HEK293 (cell line): ENCODE measurements around the gene RASSF8.
A peak's percentile ranks its signal among the peaks of the same experiment; 100 is the strongest.

Experiments
- CTCF ChIA-PET: fragments of 350-600 bp; formaldehyde crosslinking; extraction: SDS; loops from one replicate; lab custom pipeline; 2021; ENCODE audit warnings: antibody characterized with exemption; lab: Yijun Ruan, JAX
- POLR2A ChIA-PET: fragments of 300-600 bp; formaldehyde crosslinking; extraction: SDS; loops from one replicate; lab custom pipeline; 2020; ENCODE audit warnings: antibody characterized with exemption, inconsistent platforms; lab: Yijun Ruan, JAX
- H3K27ac ChIP-seq: fragments of 200-500 bp; sonication (Bioruptor generic); 2 replicates; pipeline ENCODE4 v1.5.1; 2014; ENCODE audit warnings: low read depth, low read length, control low read depth, inconsistent platforms; ENCODE audit errors: extremely low read depth
- H3K36me3 ChIP-seq, 2 experiments: fragments of 200-500 bp in 1 of 2; sonication (Bioruptor generic) in 1 of 2; 1 replicate in 1 of 2; 2 replicates in 1 of 2; pipeline ENCODE4 v1.5.1; 2014 to 2017; ENCODE audit warnings: inconsistent platforms in 2 of 2, low read length in 2 of 2; ENCODE audit not compliant: control insufficient read depth in 2 of 2, insufficient read depth in 1 of 2
- H3K4me1 ChIP-seq: fragments of 200-500 bp; sonication (Bioruptor generic); 2 replicates; pipeline ENCODE4 v1.5.1; 2014; ENCODE audit warnings: mild to moderate bottlenecking, low read length, inconsistent platforms; ENCODE audit not compliant: control insufficient read depth, insufficient read depth
- H3K4me3 ChIP-seq: 2 replicates; pipeline ENCODE4 v1.5.1; 2011; ENCODE audit warnings: low read depth, mild to moderate bottlenecking, control low read depth, low read length, moderate library complexity
- H3K9me3 ChIP-seq: fragments of 200-500 bp; sonication (Bioruptor generic); 2 replicates; pipeline ENCODE4 v1.5.1; 2014; ENCODE audit warnings: low read depth, low read length, inconsistent platforms; ENCODE audit not compliant: control insufficient read depth, insufficient read depth
- CTCF ChIP-seq: fragments of 450-650 bp; formaldehyde crosslinking; IDR thresholded peaks from 2 replicates; pipeline ENCODE4 v1.5.1; 2016; ENCODE audit warnings: missing biosample characterization, missing genetic modification characterization
- GLI4 ChIP-seq: fragments of 450-650 bp; formaldehyde crosslinking; IDR thresholded peaks from 2 replicates; pipeline ENCODE4 v1.5.1; 2016; ENCODE audit warnings: missing biosample characterization, missing genetic modification characterization
- KLF10 ChIP-seq: fragments of 450-650 bp; IDR thresholded peaks from 2 replicates; pipeline ENCODE4 v1.5.1; 2018; ENCODE audit warnings: missing biosample characterization, mild to moderate bottlenecking, missing genetic modification characterization
- MYNN ChIP-seq: fragments of 450-650 bp; formaldehyde crosslinking; IDR thresholded peaks from 2 replicates; pipeline ENCODE4 v1.5.1; 2016; ENCODE audit warnings: missing biosample characterization, missing genetic modification characterization, borderline replicate concordance
- MZF1 ChIP-seq: fragments of 450-650 bp; formaldehyde crosslinking; IDR thresholded peaks from 2 replicates; pipeline ENCODE4 v1.5.1; 2017; ENCODE audit warnings: missing biosample characterization, missing genetic modification characterization, borderline replicate concordance
- PRDM10 ChIP-seq: fragments of 450-650 bp; formaldehyde crosslinking; IDR thresholded peaks from 2 replicates; pipeline ENCODE4 v1.5.1; 2016; ENCODE audit warnings: missing biosample characterization, missing genetic modification characterization
- TRIM28 ChIP-seq: IDR thresholded peaks from 2 replicates; pipeline ENCODE4 v1.6.1; 2011; ENCODE audit warnings: low read length, control low read depth, borderline replicate concordance
- YY1 ChIP-seq: fragments of 450-650 bp; formaldehyde crosslinking; IDR thresholded peaks from 2 replicates; pipeline ENCODE4 v1.5.1; 2018; ENCODE audit warnings: missing biosample characterization, missing genetic modification characterization
- ZNF112 ChIP-seq: fragments of 450-650 bp; formaldehyde crosslinking; IDR thresholded peaks from 2 replicates; pipeline ENCODE4 v1.5.0; 2017; ENCODE audit warnings: missing biosample characterization, missing genetic modification characterization
- ZNF146 ChIP-seq: fragments of 450-650 bp; formaldehyde crosslinking; IDR thresholded peaks from 2 replicates; pipeline ENCODE4 v1.5.1; 2016; ENCODE audit warnings: missing biosample characterization, missing genetic modification characterization
- ZNF174 ChIP-seq: fragments of 450-650 bp; formaldehyde crosslinking; IDR thresholded peaks from 2 replicates; pipeline ENCODE4 v1.5.0; 2017; ENCODE audit warnings: missing biosample characterization, mild to moderate bottlenecking, missing genetic modification characterization
- ZNF211 ChIP-seq: fragments of 450-650 bp; formaldehyde crosslinking; IDR thresholded peaks from 2 replicates; pipeline ENCODE4 v1.5.1; 2016; ENCODE audit warnings: low read depth, missing biosample characterization, missing genetic modification characterization
- ZNF248 ChIP-seq: fragments of 450-650 bp; formaldehyde crosslinking; IDR thresholded peaks from 2 replicates; pipeline ENCODE4 v1.5.1; 2017; ENCODE audit warnings: missing biosample characterization, missing genetic modification characterization
- ZNF26 ChIP-seq: fragments of 450-650 bp; formaldehyde crosslinking; IDR thresholded peaks from 2 replicates; pipeline ENCODE4 v1.5.1; 2016; ENCODE audit warnings: missing biosample characterization, missing genetic modification characterization
- ZNF274 ChIP-seq, 2 experiments: fragments of 200-500 bp in 1 of 2; fragments of 450-650 bp in 1 of 2; sonication (Bioruptor generic) in 1 of 2; formaldehyde crosslinking in 1 of 2; IDR thresholded peaks; 2 replicates each; pipeline versions ENCODE4 v1.5.1 to v1.6.1; 2014 to 2016; ENCODE audit warnings: borderline replicate concordance in 1 of 2, inconsistent platforms in 1 of 2, low read length in 1 of 2, missing biosample characterization in 1 of 2, missing genetic modification characterization in 1 of 2
- ZNF280C ChIP-seq: fragments of 450-650 bp; formaldehyde crosslinking; IDR thresholded peaks from 2 replicates; pipeline ENCODE4 v1.5.1; 2016; ENCODE audit warnings: missing biosample characterization, missing genetic modification characterization
- ZNF362 ChIP-seq: fragments of 450-650 bp; formaldehyde crosslinking; IDR thresholded peaks from 2 replicates; pipeline ENCODE4 v1.5.1; 2016; ENCODE audit warnings: missing biosample characterization, missing genetic modification characterization
- ZNF433 ChIP-seq: fragments of 450-650 bp; formaldehyde crosslinking; IDR thresholded peaks from 2 replicates; pipeline ENCODE4 v1.5.1; 2016; ENCODE audit warnings: missing biosample characterization, missing genetic modification characterization, low read depth
- ZNF529 ChIP-seq: fragments of 450-650 bp; formaldehyde crosslinking; IDR thresholded peaks from 2 replicates; pipeline ENCODE4 v1.5.1; 2017; ENCODE audit warnings: missing genetic modification characterization, missing biosample characterization; ENCODE audit not compliant: insufficient replicate concordance
- ZNF600 ChIP-seq: fragments of 450-650 bp; formaldehyde crosslinking; IDR thresholded peaks from 2 replicates; pipeline ENCODE4 v1.5.1; 2016; ENCODE audit warnings: missing biosample characterization, missing genetic modification characterization
- ZNF645 ChIP-seq: fragments of 450-650 bp; formaldehyde crosslinking; IDR thresholded peaks from 2 replicates; pipeline ENCODE4; 2016; ENCODE audit warnings: missing biosample characterization, missing genetic modification characterization

Gene RASSF8

GRCh38 chr12:26036877-26037276 lies 78.4 kb downstream of the RASSF8 start (continued):
- TF ChIP-seq PRDM10 (no peak), ZNF248 (tag by site-specific recombination) (no peak), ZNF433 (no peak), MZF1 (peak; percentile 85; the same call in 1 of the 2 replicates), ZNF146 (tag by site-specific recombination) (no peak), ZNF26 (tag by site-specific recombination) (no peak), YY1 (no peak), ZNF280C (tag by site-specific recombination) (no peak), ZNF529 (no peak), ZNF645 (no peak), GLI4 (tag by site-specific recombination) (no peak), CTCF (tag by site-specific recombination) (no peak), MYNN (tag by site-specific recombination) (no peak), ZNF211 (tag by site-specific recombination) (no peak), ZNF362 (tag by site-specific recombination) (peak; percentile 73; the same call in 1 of the 2 replicates)

- Histone ChIP-seq H3K36me3 (no peaks in the 10 kb centered on the region), H3K4me1 (peaks cover 37% of the 10 kb centered on the region), H3K27ac (no peak overlapping the region), H3K4me3 (no peak overlapping the region), H3K9me3 (no peaks in the 10 kb centered on the region)
- POLR2A ChIA-PET: no interaction called here
- CTCF ChIA-PET: interaction anchor here (0.8 to 1.3 kb wide), 4 partner anchors 8 to 78 kb away, joined by 3 to 5 read pairs (median 4); no protein-coding TSS in a partner anchor
- no peak for TF ChIP-seq ZNF112 (tag by site-specific recombination)
- no peak for TF ChIP-seq ZNF274 (IDR thresholded peaks at IDR 0.05; ENCODE audit: low read length)
- TF ChIP-seq ZNF274 (tag by site-specific recombination; IDR thresholded peaks at IDR 0.05; ENCODE audit: borderline replicate concordance): no peak
- TF ChIP-seq ZNF174 (tag by site-specific recombination): no peak
- TF ChIP-seq ZNF600: 0 out of 2 replicates have a peak, but pooled peaks have one; percentile 32
- peak; percentile 33; the same call in 1 of the 2 replicates for TF ChIP-seq KLF10 (tag by site-specific recombination)
- peak; percentile 82 for TF ChIP-seq PRDM10
- 0 out of 2 replicates have a peak, but pooled peaks have one; percentile 25 for TF ChIP-seq TRIM28
These were observed 79.2 kb downstream of the RASSF8 start for GRCh38 chr12:26037615-26038220.
